Neutrophil (primary cell): Measurements from ENCODE around the gene FGFRL1.
"Not testable (repeated sequence)": the region's sequence is repeated elsewhere in the genome, so short reads cannot be mapped to it uniquely, and the experiment has no call there.

Source experiments
- H3K27ac ChIP-seq: fragments of 200-600 bp; sonication (generic); 2 replicates; pipeline ENCODE4 v1.5.1; 2016; ENCODE audit warnings: mild to moderate bottlenecking, moderate library complexity
- H3K27me3 ChIP-seq: fragments of 200-600 bp; sonication (generic); 2 replicates; pipeline ENCODE4 v1.6.0; 2016; ENCODE audit warnings: mild to moderate bottlenecking
- H3K36me3 ChIP-seq: fragments of 200-600 bp; sonication (generic); 2 replicates; pipeline ENCODE4 v1.5.1; 2017
- H3K4me1 ChIP-seq, 2 experiments: fragments of 200-600 bp in 1 of 2; sonication (generic) in 1 of 2; 1 replicate in 1 of 2; 2 replicates in 1 of 2; pipeline versions ENCODE4 v1.5.1 to v1.6.1; 2013 to 2016; ENCODE audit warnings: low read depth in 1 of 2, low read length in 1 of 2, mild to moderate bottlenecking in 1 of 2, moderate library complexity in 1 of 2; ENCODE audit not compliant: control insufficient read depth in 1 of 2, insufficient read depth in 1 of 2
- H3K4me3 ChIP-seq, 2 experiments: fragments of 200-600 bp in 1 of 2; sonication (generic) in 1 of 2; 1 replicate in 1 of 2; 2 replicates in 1 of 2; pipeline ENCODE4 v1.5.1; 2013 to 2016; ENCODE audit warnings: low read depth in 1 of 2, low read length in 1 of 2, mild to moderate bottlenecking in 1 of 2, moderate library complexity in 1 of 2
- H3K9me3 ChIP-seq: fragments of 200-600 bp; sonication (generic); 2 replicates; pipeline ENCODE4 v1.5.1; 2016
- CTCF ChIP-seq: fragments of 200-600 bp; sonication (generic); IDR thresholded peaks from 2 replicates; pipeline ENCODE4 v1.5.1; 2016; ENCODE audit warnings: antibody characterized with exemption

FGFRL1 gene

GRCh38 chr4:995311-996026 lies 16.0 kb upstream of the FGFRL1 start:
- Histone ChIP-seq H3K27me3 (peaks cover 53% of the 10 kb centered on the region), H3K9me3 (no peaks in the 10 kb centered on the region), H3K36me3 (no peaks in the 10 kb centered on the region), H3K27ac (no peak overlapping the region), H3K4me3 (no peak overlapping the region), H3K4me1 (no peaks in the 10 kb centered on the region)
- no peak for TF ChIP-seq CTCF

GRCh38 chr4:996030-996996 lies 15.1 kb upstream of the FGFRL1 start:
- no peaks in the 10 kb centered on the region for H3K9me3 ChIP-seq
- H3K27me3 ChIP-seq = peaks cover 61% of the 10 kb centered on the region
- no peak overlapping the region for H3K4me3 ChIP-seq
- H3K36me3 ChIP-seq = no peaks in the 10 kb centered on the region
- H3K4me1 ChIP-seq = no peaks in the 10 kb centered on the region
- no peak for TF ChIP-seq CTCF
- H3K27ac ChIP-seq = no peak overlapping the region

- Histone ChIP-seq H3K27me3 (peaks cover 68% of the 10 kb centered on the region), H3K36me3 (no peaks in the 10 kb centered on the region), H3K9me3 (no peaks in the 10 kb centered on the region), H3K27ac (no peak overlapping the region), H3K4me3 (no peak overlapping the region), H3K4me1 (no peaks in the 10 kb centered on the region)
- TF ChIP-seq CTCF = no peak
These were observed 14.4 kb upstream of the FGFRL1 start for GRCh38 chr4:996997-997374.

- H3K9me3 ChIP-seq = no peaks in the 10 kb centered on the region
- peaks cover 0 to 5% of the 10 kb centered on the region in 2 experiments for H3K4me1 ChIP-seq
- no peak overlapping the region for H3K4me3 ChIP-seq
- TF ChIP-seq CTCF = no peak
- H3K36me3 ChIP-seq = no peaks in the 10 kb centered on the region
- no peak overlapping the region for H3K27ac ChIP-seq
- H3K27me3 ChIP-seq = peaks cover 74% of the 10 kb centered on the region
These were observed 13.9 kb upstream of the FGFRL1 start for GRCh38 chr4:997375-998071.

- H3K4me1 ChIP-seq = peaks cover 0 to 9% of the 10 kb centered on the region in 2 experiments
- H3K4me3 ChIP-seq = no peak overlapping the region
- no peak for TF ChIP-seq CTCF
- no peak overlapping the region for H3K27ac ChIP-seq
- H3K27me3 ChIP-seq = peaks cover 80% of the 10 kb centered on the region
- no peaks in the 10 kb centered on the region for H3K9me3 ChIP-seq
- no peaks in the 10 kb centered on the region for H3K36me3 ChIP-seq
These were observed 13.2 kb upstream of the FGFRL1 start for GRCh38 chr4:998096-998691.

GRCh38 chr4:999240-999863 lies 12.1 kb upstream of the FGFRL1 start:
- not testable (repeated sequence) for H3K36me3 ChIP-seq, H3K27ac ChIP-seq, H3K9me3 ChIP-seq, H3K4me1 ChIP-seq, H3K4me3 ChIP-seq
- H3K27me3 ChIP-seq = peaks cover 92% of the 10 kb centered on the region
